K562 (cell line): Measurements from ENCODE around the gene KAT5. TPM values are rescaled to one million over a fixed set of nuclear protein-coding genes. Genes with fewer than 3 reads are reported as not detected.

Source experiments
- ATF1 ChIP-seq, 2 experiments: fragments of 450-650 bp in 1 of 2; IDR thresholded peaks; 2 replicates each; pipeline ENCODE4 v1.6.1; 2016; ENCODE audit warnings: missing compliant biosample characterization in 1 of 2, missing genetic modification characterization in 1 of 2
- CREB1 ChIP-seq, 2 experiments: sonication (generic) in 1 of 2; formaldehyde crosslinking in 1 of 2; IDR thresholded peaks; 2 replicates each; pipeline versions ENCODE4 v1.6.1 to v1.8.0; 2012 to 2022; ENCODE audit warnings: inconsistent platforms in 1 of 2, mild to moderate bottlenecking in 1 of 2, missing genetic modification reagents in 1 of 2, moderate library complexity in 1 of 2
- EZH2 ChIP-seq: IDR thresholded peaks from 2 replicates; pipeline ENCODE4 v1.6.1; 2012; ENCODE audit warnings: low read depth, mild to moderate bottlenecking, inconsistent platforms, low read length, borderline replicate concordance
- JUN ChIP-seq, 2 experiments: sonication (generic) in 1 of 2; formaldehyde crosslinking in 1 of 2; IDR thresholded peaks; 2 replicates each; pipeline versions ENCODE4 v1.6.1 to v1.8.0; 2012 to 2022; ENCODE audit warnings: borderline replicate concordance in 2 of 2, mild to moderate bottlenecking in 2 of 2, improper control_type of control experiment in 1 of 2, low read depth in 1 of 2, low read length in 1 of 2, missing genetic modification reagents in 1 of 2
- MCM3 ChIP-seq: fragments of 450-650 bp; IDR thresholded peaks from 2 replicates; pipeline ENCODE4 v1.6.1; 2016
- MEIS2 ChIP-seq: fragments of 450-650 bp; IDR thresholded peaks from 2 replicates; pipeline ENCODE4 v1.6.1; 2014; ENCODE audit warnings: mild to moderate bottlenecking; ENCODE audit not compliant: partially characterized antibody
- TBL1XR1 ChIP-seq, 2 experiments: IDR thresholded peaks; 2 replicates each; pipeline ENCODE4 v1.6.1; 2012; ENCODE audit warnings: improper control_type of control experiment in 2 of 2, low read length in 2 of 2, mild to moderate bottlenecking in 1 of 2
- XRCC3 ChIP-seq: fragments of 450-650 bp; IDR thresholded peaks from 2 replicates; pipeline ENCODE4 v1.6.1; 2017; ENCODE audit warnings: mild to moderate bottlenecking, moderate library complexity
- ZNF75A ChIP-seq: fragments of 450-650 bp; formaldehyde crosslinking; IDR thresholded peaks from 2 replicates; pipeline ENCODE4 v1.4.0; 2020; ENCODE audit warnings: mild to moderate bottlenecking
- polyA plus RNA-seq, 8 experiments: library from polyadenylated mRNA; depleted of rRNA in 4 of 8; stranded (reverse) in 5 of 8; unstranded in 3 of 8; fragments of >200 nt; fragmentation: Nextera tagmentation in 2 of 8; fragmentation: Illumina TruSeq in 1 of 8; extraction: Ambion mirVana in 2 of 8; extraction: Trizol in 1 of 8; gene quantifications; 2 replicates each; pipeline versions ENCODE4 v1.2.1 to v1.2.3, GENCODE V29; 2011 to 2014; ENCODE audit warnings: inconsistent platforms in 1 of 8, missing spikeins in 1 of 8
- total RNA-seq, 7 experiments: library from RNA; depleted of rRNA in 6 of 7; stranded (reverse); fragments of >200 nt in 6 of 7; fragmentation: Illumina TruSeq in 2 of 7; extraction: Trizol in 2 of 7; gene quantifications; 2 replicates each; pipeline versions ENCODE4 v1.2.1 to v1.2.3, GENCODE V29; 2011 to 2021; ENCODE audit warnings: low replicate concordance in 1 of 7
- TF ChIP-seq, protein P1 (sequence below): fragments of 450-650 bp; IDR thresholded peaks from 2 replicates; pipeline ENCODE4 v1.7.1; 2018; ENCODE audit warnings: mild to moderate bottlenecking, low read depth; ENCODE audit not compliant: partially characterized antibody
- TF ChIP-seq, protein P2 (sequence below): sonication (generic); formaldehyde crosslinking; IDR thresholded peaks from 2 replicates; pipeline ENCODE4 v1.8.0; 2022; ENCODE audit warnings: mild to moderate bottlenecking, low read depth, missing genetic modification reagents
- TF ChIP-seq, protein P3 (sequence below), 2 experiments: IDR thresholded peaks; 2 replicates each; pipeline ENCODE4 v1.6.1; 2012; ENCODE audit warnings: improper control_type of control experiment in 2 of 2, low read depth in 2 of 2, low read length in 2 of 2, borderline replicate concordance in 1 of 2
- TF ChIP-seq, protein P4 (sequence below), 2 experiments: IDR thresholded peaks; 2 replicates each; pipeline ENCODE4 v1.6.1; 2011; ENCODE audit warnings: borderline replicate concordance in 1 of 2, control low read depth in 1 of 2, low read depth in 1 of 2, low read length in 1 of 2, mild to moderate bottlenecking in 1 of 2, mixed read lengths in 1 of 2, moderate library complexity in 1 of 2; ENCODE audit not compliant: insufficient read depth in 1 of 2, insufficient read length in 1 of 2, poor library complexity in 1 of 2, severe bottlenecking in 1 of 2; ENCODE audit errors: extremely low read depth in 1 of 2
- TF ChIP-seq, protein P5 (sequence below): fragments of 150-350 bp; conservative IDR thresholded peaks from 2 replicates; pipeline ENCODE4 v1.6.1; 2014; ENCODE audit warnings: low read length

The KAT5 gene
- total and polyA plus RNA-seq, 9 of the 15 experiments (the other 6 are each of a cell fraction or from before 2014, with no cell fraction given): 3.6 to 76.8 (median 52.7) TPM

GRCh38 chr11:65662799-65663638 lies 49.0 kb upstream of the KAT5 start, which contains the start of gene RELA (continued):
- TF ChIP-seq, protein P1, sequence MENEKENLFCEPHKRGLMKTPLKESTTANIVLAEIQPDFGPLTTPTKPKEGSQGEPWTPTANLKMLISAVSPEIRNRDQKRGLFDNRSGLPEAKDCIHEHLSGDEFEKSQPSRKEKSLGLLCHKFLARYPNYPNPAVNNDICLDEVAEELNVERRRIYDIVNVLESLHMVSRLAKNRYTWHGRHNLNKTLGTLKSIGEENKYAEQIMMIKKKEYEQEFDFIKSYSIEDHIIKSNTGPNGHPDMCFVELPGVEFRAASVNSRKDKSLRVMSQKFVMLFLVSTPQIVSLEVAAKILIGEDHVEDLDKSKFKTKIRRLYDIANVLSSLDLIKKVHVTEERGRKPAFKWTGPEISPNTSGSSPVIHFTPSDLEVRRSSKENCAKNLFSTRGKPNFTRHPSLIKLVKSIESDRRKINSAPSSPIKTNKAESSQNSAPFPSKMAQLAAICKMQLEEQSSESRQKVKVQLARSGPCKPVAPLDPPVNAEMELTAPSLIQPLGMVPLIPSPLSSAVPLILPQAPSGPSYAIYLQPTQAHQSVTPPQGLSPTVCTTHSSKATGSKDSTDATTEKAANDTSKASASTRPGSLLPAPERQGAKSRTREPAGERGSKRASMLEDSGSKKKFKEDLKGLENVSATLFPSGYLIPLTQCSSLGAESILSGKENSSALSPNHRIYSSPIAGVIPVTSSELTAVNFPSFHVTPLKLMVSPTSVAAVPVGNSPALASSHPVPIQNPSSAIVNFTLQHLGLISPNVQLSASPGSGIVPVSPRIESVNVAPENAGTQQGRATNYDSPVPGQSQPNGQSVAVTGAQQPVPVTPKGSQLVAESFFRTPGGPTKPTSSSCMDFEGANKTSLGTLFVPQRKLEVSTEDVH: peak; percentile 42
- no peak for TF ChIP-seq ATF1 (CRISPR knock-in tag; IDR thresholded peaks at IDR 0.05)
- peak; percentile 91 for TF ChIP-seq ATF1 (tag; IDR thresholded peaks at IDR 0.05)
- peak in 1 of 2 experiments; percentile 22; a peak in 1 of 4 replicates for TF ChIP-seq TBL1XR1 (IDR thresholded peaks at IDR 0.05; ENCODE audit: low read length in 2 of 2)
- TF ChIP-seq, protein P2, sequence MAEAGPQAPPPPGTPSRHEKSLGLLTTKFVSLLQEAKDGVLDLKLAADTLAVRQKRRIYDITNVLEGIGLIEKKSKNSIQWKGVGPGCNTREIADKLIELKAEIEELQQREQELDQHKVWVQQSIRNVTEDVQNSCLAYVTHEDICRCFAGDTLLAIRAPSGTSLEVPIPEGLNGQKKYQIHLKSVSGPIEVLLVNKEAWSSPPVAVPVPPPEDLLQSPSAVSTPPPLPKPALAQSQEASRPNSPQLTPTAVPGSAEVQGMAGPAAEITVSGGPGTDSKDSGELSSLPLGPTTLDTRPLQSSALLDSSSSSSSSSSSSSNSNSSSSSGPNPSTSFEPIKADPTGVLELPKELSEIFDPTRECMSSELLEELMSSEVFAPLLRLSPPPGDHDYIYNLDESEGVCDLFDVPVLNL (CRISPR knock-in tag): no peak
- no peak for TF ChIP-seq MCM3
- TF ChIP-seq, protein P3, sequence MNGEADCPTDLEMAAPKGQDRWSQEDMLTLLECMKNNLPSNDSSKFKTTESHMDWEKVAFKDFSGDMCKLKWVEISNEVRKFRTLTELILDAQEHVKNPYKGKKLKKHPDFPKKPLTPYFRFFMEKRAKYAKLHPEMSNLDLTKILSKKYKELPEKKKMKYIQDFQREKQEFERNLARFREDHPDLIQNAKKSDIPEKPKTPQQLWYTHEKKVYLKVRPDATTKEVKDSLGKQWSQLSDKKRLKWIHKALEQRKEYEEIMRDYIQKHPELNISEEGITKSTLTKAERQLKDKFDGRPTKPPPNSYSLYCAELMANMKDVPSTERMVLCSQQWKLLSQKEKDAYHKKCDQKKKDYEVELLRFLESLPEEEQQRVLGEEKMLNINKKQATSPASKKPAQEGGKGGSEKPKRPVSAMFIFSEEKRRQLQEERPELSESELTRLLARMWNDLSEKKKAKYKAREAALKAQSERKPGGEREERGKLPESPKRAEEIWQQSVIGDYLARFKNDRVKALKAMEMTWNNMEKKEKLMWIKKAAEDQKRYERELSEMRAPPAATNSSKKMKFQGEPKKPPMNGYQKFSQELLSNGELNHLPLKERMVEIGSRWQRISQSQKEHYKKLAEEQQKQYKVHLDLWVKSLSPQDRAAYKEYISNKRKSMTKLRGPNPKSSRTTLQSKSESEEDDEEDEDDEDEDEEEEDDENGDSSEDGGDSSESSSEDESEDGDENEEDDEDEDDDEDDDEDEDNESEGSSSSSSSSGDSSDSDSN (IDR thresholded peaks at IDR 0.05; ENCODE audit: borderline replicate concordance in 1 of 2, low read depth in 2 of 2, low read length in 2 of 2): peak; percentile 31 to 53; a peak in 2 of 4 replicates
- TF ChIP-seq ZNF75A: no peak
- TF ChIP-seq CREB1 (IDR thresholded peaks at IDR 0.05): peak; percentile 71
- TF ChIP-seq CREB1 (CRISPR knock-in tag; IDR thresholded peaks at IDR 0.05): no peak; the same call in 1 of the 2 replicates
- no peak for TF ChIP-seq XRCC3
- TF ChIP-seq, protein P4, sequence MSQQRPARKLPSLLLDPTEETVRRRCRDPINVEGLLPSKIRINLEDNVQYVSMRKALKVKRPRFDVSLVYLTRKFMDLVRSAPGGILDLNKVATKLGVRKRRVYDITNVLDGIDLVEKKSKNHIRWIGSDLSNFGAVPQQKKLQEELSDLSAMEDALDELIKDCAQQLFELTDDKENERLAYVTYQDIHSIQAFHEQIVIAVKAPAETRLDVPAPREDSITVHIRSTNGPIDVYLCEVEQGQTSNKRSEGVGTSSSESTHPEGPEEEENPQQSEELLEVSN (IDR thresholded peaks at IDR 0.05; ENCODE audit: borderline replicate concordance in 1 of 2, extremely low read depth in 1 of 2, insufficient read depth in 1 of 2, insufficient read length in 1 of 2, low read depth in 1 of 2, low read length in 1 of 2, poor library complexity in 1 of 2, severe bottlenecking in 1 of 2): peak; percentile 2 to 23
- peak; percentile 78 for TF ChIP-seq MEIS2
- TF ChIP-seq, protein P5, sequence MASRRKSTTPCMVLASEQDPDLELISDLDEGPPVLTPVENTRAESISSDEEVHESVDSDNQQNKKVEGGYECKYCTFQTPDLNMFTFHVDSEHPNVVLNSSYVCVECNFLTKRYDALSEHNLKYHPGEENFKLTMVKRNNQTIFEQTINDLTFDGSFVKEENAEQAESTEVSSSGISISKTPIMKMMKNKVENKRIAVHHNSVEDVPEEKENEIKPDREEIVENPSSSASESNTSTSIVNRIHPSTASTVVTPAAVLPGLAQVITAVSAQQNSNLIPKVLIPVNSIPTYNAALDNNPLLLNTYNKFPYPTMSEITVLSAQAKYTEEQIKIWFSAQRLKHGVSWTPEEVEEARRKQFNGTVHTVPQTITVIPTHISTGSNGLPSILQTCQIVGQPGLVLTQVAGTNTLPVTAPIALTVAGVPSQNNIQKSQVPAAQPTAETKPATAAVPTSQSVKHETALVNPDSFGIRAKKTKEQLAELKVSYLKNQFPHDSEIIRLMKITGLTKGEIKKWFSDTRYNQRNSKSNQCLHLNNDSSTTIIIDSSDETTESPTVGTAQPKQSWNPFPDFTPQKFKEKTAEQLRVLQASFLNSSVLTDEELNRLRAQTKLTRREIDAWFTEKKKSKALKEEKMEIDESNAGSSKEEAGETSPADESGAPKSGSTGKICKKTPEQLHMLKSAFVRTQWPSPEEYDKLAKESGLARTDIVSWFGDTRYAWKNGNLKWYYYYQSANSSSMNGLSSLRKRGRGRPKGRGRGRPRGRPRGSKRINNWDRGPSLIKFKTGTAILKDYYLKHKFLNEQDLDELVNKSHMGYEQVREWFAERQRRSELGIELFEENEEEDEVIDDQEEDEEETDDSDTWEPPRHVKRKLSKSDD: no peak
- TF ChIP-seq EZH2: no peak
- TF ChIP-seq JUN (IDR thresholded peaks at IDR 0.05; ENCODE audit: borderline replicate concordance, low read depth, low read length): peak; percentile 88
- peak; percentile 78; the same call in 1 of the 2 replicates for TF ChIP-seq JUN (CRISPR knock-in tag; IDR thresholded peaks at IDR 0.05; ENCODE audit: borderline replicate concordance)
